H1 (cell line): ENCODE results near the gene AKAP9. TPM values are rescaled to one million over a fixed set of nuclear protein-coding genes. Genes with fewer than 3 reads are reported as not detected.

Source experiments
- CTCF ChIA-PET: fragments of 300-600 bp; sonication (Branson Sonifier 250); formaldehyde crosslinking; loops from one replicate; lab custom pipeline; 2021; ENCODE audit not compliant: partially characterized antibody; lab: Charles Lee
- POLR2A ChIA-PET: fragments of 300-600 bp; sonication (Branson Sonifier 250); formaldehyde crosslinking; loops from one replicate; lab custom pipeline; 2021; ENCODE audit warnings: inconsistent platforms; ENCODE audit not compliant: partially characterized antibody; lab: Charles Lee
- DNase-seq, 2 experiments: peaks; one replicate each; pipeline versions ENCODE4 v3.0.0 to v3.0.0-alpha.2; 2010 to 2022; ENCODE audit warnings: low spot score in 2 of 2, low read depth in 1 of 2, mixed read lengths in 1 of 2
- FAIRE-seq: peaks from 2 replicates; lab custom pipeline; 2011; peaks lifted over from hg19 to GRCh38; lab: Jason Lieb, UNC
- H2AFZ ChIP-seq: 2 replicates; pipeline ENCODE4 v1.8.1; 2012; ENCODE audit warnings: low read length, inconsistent platforms
- H2AK5ac ChIP-seq: 2 replicates; pipeline ENCODE4 v1.6.1; 2013; ENCODE audit warnings: low read depth, low read length
- H2BK120ac ChIP-seq: replicated peaks from 2 replicates; pipeline ENCODE3; 2013; ENCODE audit warnings: low read depth, low read length, inconsistent platforms
- H2BK12ac ChIP-seq: 2 replicates; pipeline ENCODE4 v1.6.1; 2013; ENCODE audit warnings: low read depth, low read length
- H2BK15ac ChIP-seq: 2 replicates; pipeline ENCODE4 v1.6.1; 2013; ENCODE audit warnings: low read length
- H2BK20ac ChIP-seq: 2 replicates; pipeline ENCODE4 v1.6.1; 2013; ENCODE audit warnings: low read length
- H2BK5ac ChIP-seq: 2 replicates; pipeline ENCODE4 v1.6.1; 2013; ENCODE audit warnings: low read depth, low read length
- H3K14ac ChIP-seq: 2 replicates; pipeline ENCODE4 v1.6.1; 2013; ENCODE audit warnings: inconsistent platforms; ENCODE audit not compliant: insufficient read length
- H3K18ac ChIP-seq: 2 replicates; pipeline ENCODE4 v1.6.1; 2013; ENCODE audit warnings: low read length; ENCODE audit errors: extremely low read depth
- H3K23ac ChIP-seq: 2 replicates; pipeline ENCODE4 v1.6.1; 2013; ENCODE audit warnings: inconsistent platforms; ENCODE audit not compliant: insufficient read length
- H3K23me2 ChIP-seq: 2 replicates; pipeline ENCODE4 v1.6.1; 2013; ENCODE audit warnings: low read depth, low read length
- H3K27ac ChIP-seq: 2 replicates; pipeline ENCODE4 v1.6.1; 2011; ENCODE audit warnings: low read depth, low read length, inconsistent platforms
- H3K27me3 ChIP-seq, 4 experiments: replicated peaks in 1 of 4; 1 replicate in 1 of 4; 2 replicates in 3 of 4; pipeline versions ENCODE4 v1.6.1 to v1.8.1; 2011 to 2013; ENCODE audit warnings: low read length in 3 of 4, mild to moderate bottlenecking in 3 of 4, inconsistent platforms in 2 of 4, mixed read lengths in 2 of 4, moderate library complexity in 1 of 4; ENCODE audit not compliant: control insufficient read depth in 3 of 4, insufficient read depth in 3 of 4; ENCODE audit errors: extremely low read depth in 1 of 4
- H3K36me3 ChIP-seq, 4 experiments: 2 replicates each; pipeline versions ENCODE4 v1.6.1 to v1.8.1; 2011 to 2013; ENCODE audit warnings: mild to moderate bottlenecking in 4 of 4, low read length in 3 of 4, moderate library complexity in 2 of 4, control low read depth in 1 of 4, inconsistent platforms in 1 of 4; ENCODE audit not compliant: insufficient read depth in 4 of 4, control insufficient read depth in 2 of 4
- H3K4ac ChIP-seq: replicated peaks from 2 replicates; pipeline ENCODE3; 2013; ENCODE audit warnings: low read length, low read depth, mixed read lengths, inconsistent platforms; ENCODE audit not compliant: insufficient read length
- H3K4me1 ChIP-seq, 4 experiments: replicated peaks in 1 of 4; 1 replicate in 1 of 4; 2 replicates in 3 of 4; pipeline versions ENCODE4 v1.6.1 to v1.8.1; 2011 to 2013; ENCODE audit warnings: low read length in 3 of 4, inconsistent platforms in 2 of 4, mixed read lengths in 1 of 4; ENCODE audit not compliant: insufficient read depth in 4 of 4, control insufficient read depth in 3 of 4
- H3K4me2 ChIP-seq, 2 experiments: 2 replicates each; pipeline versions ENCODE4 v1.6.1 to v1.8.1; 2011 to 2013; ENCODE audit warnings: low read depth in 2 of 2, low read length in 2 of 2, control low read depth in 1 of 2, inconsistent platforms in 1 of 2, mild to moderate bottlenecking in 1 of 2; ENCODE audit not compliant: insufficient read depth in 1 of 2
- H3K4me3 ChIP-seq, 4 experiments: fragments of 200-600, 300-600 bp in 1 of 4; sonication (generic), shearing (Covaris generic), sonication (Bioruptor Twin) in 1 of 4; 2 replicates each; pipeline versions ENCODE4 v1.5.1 to v1.8.1; 2011 to 2016; ENCODE audit warnings: low read length in 4 of 4, low read depth in 3 of 4, control low read depth in 2 of 4, inconsistent platforms in 2 of 4, mild to moderate bottlenecking in 2 of 4, mixed read lengths in 1 of 4, moderate library complexity in 1 of 4; ENCODE audit not compliant: insufficient read depth in 2 of 4; ENCODE audit errors: extremely low read depth in 1 of 4
- H3K56ac ChIP-seq: replicated peaks from 2 replicates; pipeline ENCODE3; 2013; ENCODE audit warnings: low read depth, mild to moderate bottlenecking, mixed read lengths, low read length, inconsistent platforms; ENCODE audit not compliant: insufficient read length
- H3K79me1 ChIP-seq: 2 replicates; pipeline ENCODE4 v1.6.1; 2013; ENCODE audit warnings: low read depth, low read length, control low read depth
- H3K79me2 ChIP-seq, 2 experiments: 2 replicates each; pipeline versions ENCODE4 v1.6.1 to v1.8.1; 2012 to 2013; ENCODE audit warnings: low read length in 2 of 2, mild to moderate bottlenecking in 2 of 2, inconsistent platforms in 1 of 2; ENCODE audit not compliant: insufficient read depth in 2 of 2, control insufficient read depth in 1 of 2
- H3K9ac ChIP-seq, 4 experiments: replicated peaks in 1 of 4; 1 replicate in 1 of 4; 2 replicates in 3 of 4; pipeline versions ENCODE4 v1.6.1 to v1.8.1; 2011 to 2013; ENCODE audit warnings: low read depth in 3 of 4, low read length in 3 of 4, control low read depth in 2 of 4, mild to moderate bottlenecking in 2 of 4, moderate library complexity in 2 of 4, inconsistent platforms in 1 of 4; ENCODE audit errors: extremely low read depth in 1 of 4
- H3K9me3 ChIP-seq, 2 experiments: 2 replicates each; pipeline versions ENCODE4 v1.6.1 to v1.8.1; 2012 to 2013; ENCODE audit warnings: mild to moderate bottlenecking in 2 of 2, moderate library complexity in 2 of 2, control low read depth in 1 of 2, inconsistent platforms in 1 of 2, low read depth in 1 of 2, low read length in 1 of 2, mixed read lengths in 1 of 2; ENCODE audit not compliant: insufficient read depth in 2 of 2
- H4K20me1 ChIP-seq, 2 experiments: replicated peaks in 1 of 2; 2 replicates each; pipeline versions ENCODE3 to v1.8.1; 2011 to 2013; ENCODE audit warnings: inconsistent platforms in 2 of 2, low read length in 2 of 2, mild to moderate bottlenecking in 1 of 2; ENCODE audit not compliant: insufficient read depth in 2 of 2, control insufficient read depth in 1 of 2
- H4K5ac ChIP-seq: 2 replicates; pipeline ENCODE4 v1.6.1; 2013; ENCODE audit warnings: low read length, low read depth, mixed read lengths, inconsistent platforms; ENCODE audit not compliant: insufficient read length
- H4K8ac ChIP-seq: 2 replicates; pipeline ENCODE4 v1.8.0; 2013; ENCODE audit warnings: mild to moderate bottlenecking, moderate library complexity, low read length, inconsistent platforms; ENCODE audit not compliant: insufficient read depth; ENCODE audit errors: extremely low read depth
- H4K91ac ChIP-seq: replicated peaks from 2 replicates; pipeline ENCODE3; 2013; ENCODE audit warnings: low read length, mixed read lengths, inconsistent platforms; ENCODE audit not compliant: insufficient read length
- ASH2L ChIP-seq: fragments of 200-600, 300-600 bp; sonication (generic); IDR thresholded peaks from one replicate; pipeline ENCODE4 v1.7.1; 2017; ENCODE audit warnings: low read length
- EZH2 ChIP-seq: fragments of 200-600 bp; sonication (generic); IDR thresholded peaks from 2 replicates; pipeline ENCODE4 v1.7.1; 2012; ENCODE audit warnings: low read depth, mild to moderate bottlenecking, moderate library complexity, low read length, inconsistent platforms; ENCODE audit not compliant: severe bottlenecking
- KDM5A ChIP-seq: fragments of 200-600 bp; IDR thresholded peaks from 2 replicates; pipeline ENCODE4 v1.7.1; 2012; ENCODE audit warnings: mild to moderate bottlenecking, low read length, inconsistent platforms, mixed read lengths
- SP4 ChIP-seq: IDR thresholded peaks from 2 replicates; pipeline ENCODE4 v1.6.1; 2012; ENCODE audit warnings: low read length, inconsistent platforms
- TAF7 ChIP-seq: optimal IDR thresholded peaks from 2 replicates; pipeline ENCODE3; 2011; ENCODE audit warnings: low read depth, mild to moderate bottlenecking, inconsistent platforms, low read length, moderate library complexity, borderline replicate concordance
- TBP ChIP-seq: IDR thresholded peaks from 2 replicates; pipeline ENCODE4 v1.6.1; 2011; ENCODE audit warnings: low read depth, low read length, improper control_type of control experiment
- TEAD4 ChIP-seq: IDR thresholded peaks from 2 replicates; pipeline ENCODE4 v1.6.1; 2012; ENCODE audit warnings: low read depth, low read length, inconsistent platforms, mixed read lengths
- WGBS, 2 experiments: shearing (Covaris generic) in 1 of 2; methylation state at CpG; one replicate each; pipeline versions ENCODE4 v1.1.6 to v1.1.7; 2013 to 2015; ENCODE audit warnings: low lambda C conversion rate in 2 of 2, mixed read lengths in 2 of 2, inconsistent platforms in 1 of 2, low coverage in 1 of 2, missing lambda C conversion rate in 1 of 2; ENCODE audit not compliant: insufficient replicate concordance in 2 of 2, insufficient coverage in 1 of 2, insufficient read length in 1 of 2; ENCODE audit errors: extremely low coverage in 1 of 2, missing lambda C conversion rate in 1 of 2; 5-methylcytosine and 5-hydroxymethylcytosine counted together
- polyA plus RNA-seq, 7 experiments: library from polyadenylated mRNA; depleted of rRNA in 3 of 7; stranded (reverse) in 5 of 7; unstranded in 2 of 7; fragments of >200 nt in 5 of 7; fragments of 200-250 nt in 2 of 7; gene quantifications; 1 replicate in 5 of 7; 2 replicates in 1 of 7; 4 replicates in 1 of 7; pipeline versions ENCODE4 v1.2.1 to v1.2.3, GENCODE V29; 2011 to 2013; ENCODE audit warnings: missing spikeins in 2 of 7, mixed read lengths in 2 of 7
- total RNA-seq: library from RNA; stranded (reverse); fragmentation: NEBNext Ultra II Directional; extraction: Animal tissue kit (Norgen Biotek cat#: 25700); gene quantifications from 2 replicates; pipeline ENCODE4 v1.2.1, GENCODE V29; 2021
- TF ChIP-seq, protein P1 (sequence below): IDR thresholded peaks from 2 replicates; pipeline ENCODE4 v1.6.1; 2012; ENCODE audit warnings: inconsistent platforms

AKAP9 gene
- total and polyA plus RNA-seq, 2 of the 8 experiments (the other 6 are each of a cell fraction or from before 2014, with no cell fraction given): 6.2 to 26.3 TPM

DNA sequence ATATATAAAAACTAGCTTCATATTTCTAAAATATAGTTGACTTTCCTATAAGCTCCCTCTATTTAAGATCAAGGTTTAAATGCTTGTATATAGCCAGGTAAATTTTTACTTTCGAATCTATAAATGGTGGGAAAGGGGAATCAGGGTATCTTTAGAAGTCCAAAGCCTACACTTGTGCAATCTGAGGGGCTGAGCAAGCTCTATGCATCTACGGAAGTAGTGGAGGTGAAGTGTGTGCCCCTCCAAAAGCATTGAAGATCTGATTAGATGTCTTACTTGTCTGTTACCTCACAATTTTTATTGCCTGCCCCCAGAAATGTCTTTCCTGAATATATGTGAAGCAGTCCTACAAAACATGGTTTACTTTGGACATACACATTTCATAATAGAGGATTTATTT is 1.6 kb downstream of the AKAP9 start:
- TF ChIP-seq, protein P1, sequence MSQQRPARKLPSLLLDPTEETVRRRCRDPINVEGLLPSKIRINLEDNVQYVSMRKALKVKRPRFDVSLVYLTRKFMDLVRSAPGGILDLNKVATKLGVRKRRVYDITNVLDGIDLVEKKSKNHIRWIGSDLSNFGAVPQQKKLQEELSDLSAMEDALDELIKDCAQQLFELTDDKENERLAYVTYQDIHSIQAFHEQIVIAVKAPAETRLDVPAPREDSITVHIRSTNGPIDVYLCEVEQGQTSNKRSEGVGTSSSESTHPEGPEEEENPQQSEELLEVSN: no peak
- TF ChIP-seq TBP (no peak), TEAD4 (no peak), TAF7 (no peak), KDM5A (no peak), ASH2L (no peak), EZH2 (no peak), SP4 (no peak)
- no peak overlapping the region for H2BK20ac ChIP-seq
- H2BK12ac ChIP-seq: no peak overlapping the region
- 79% methylated on average over 2 of the region's 2 CpGs; no CpG with 5 or more reads in 1 of the 2 experiments for WGBS, 2 experiments
- H2BK15ac ChIP-seq: no peak overlapping the region
- H2AFZ ChIP-seq: no peak overlapping the region
- DNase-seq (no peak), FAIRE-seq (no peak)
- H3K79me1 ChIP-seq: peaks cover 2% of the 10 kb centered on the region; the same call in 1 of the 2 replicates
- H4K5ac ChIP-seq: no peak overlapping the region
- H4K91ac ChIP-seq: no peak overlapping the region
- no peaks in the 10 kb centered on the region for H4K20me1 ChIP-seq
- H2BK120ac ChIP-seq: no peak overlapping the region
- ChIA-PET POLR2A (interaction anchor here (1.2 to 1.5 kb wide), 2 partner anchors 10 to 62 kb away, joined by 3 to 4 read pairs; partner anchors contain the start of gene MTERF1), CTCF (interaction anchor here (0.8 to 1.4 kb wide), 3 partner anchors 9 to 62 kb away, joined by 3 read pairs; no protein-coding TSS in a partner anchor)
- H3K27ac ChIP-seq: no peak overlapping the region
- H3K56ac ChIP-seq: no peak overlapping the region
- no peak overlapping the region for H3K23ac ChIP-seq
- H2AK5ac ChIP-seq: no peak overlapping the region
- H3K27me3 ChIP-seq: peaks cover 4 to 24% (median 13%) of the 10 kb centered on the region in 4 experiments; a peak in 5 of 7 replicates
- peaks cover 0 to 52% of the 10 kb centered on the region in 2 experiments; a peak in 2 of 4 replicates for H3K79me2 ChIP-seq
- no peak overlapping the region for H3K18ac ChIP-seq
- H3K9ac ChIP-seq: no peak overlapping the region
- H3K23me2 ChIP-seq: peaks cover 3% of the 10 kb centered on the region; the same call in 1 of the 2 replicates
- H3K4me2 ChIP-seq: no peak overlapping the region; a peak in 1 of 4 replicates
- no peak overlapping the region for H3K4ac ChIP-seq
- H3K14ac ChIP-seq: no peak overlapping the region
- H3K9me3 ChIP-seq: no peaks in the 10 kb centered on the region
- no peak overlapping the region for H2BK5ac ChIP-seq
- H3K4me1 ChIP-seq: no peaks in the 10 kb centered on the region
- no peak overlapping the region for H4K8ac ChIP-seq
- no peaks in the 10 kb centered on the region for H3K36me3 ChIP-seq
- H3K4me3 ChIP-seq: peak overlapping the region in 1 of 4 experiments; percentile 96; a peak in 1 of 8 replicates
